ENCODE data around the gene LOXL3.

LOXL3 gene

GRCh38 chr2:74525717-74526648 lies 27.8 kb downstream of the LOXL3 start, which contains the start of gene DQX1:
Gene DQX1 (minus strand): TSS chr2:74526231. CDS start chr2:74525729, 502 bp downstream.
- no peak for DNase-seq

- DNase-seq: no peak
These were observed 28.6 kb downstream of the LOXL3 start for GRCh38 chr2:74524955-74525716.

- DNase-seq: no peak
These were observed 29.7 kb downstream of the LOXL3 start for GRCh38 chr2:74524005-74524404.

- no peak for DNase-seq
These were observed 31.2 kb downstream of the LOXL3 start for GRCh38 chr2:74522516-74522915.

GRCh38 chr2:74516650-74517049 lies 37.1 kb downstream of the LOXL3 start:
- DNase-seq: no peak

GRCh38 chr2:74515981-74516633 lies 37.6 kb downstream of the LOXL3 start:
- DNase-seq: no peak

- DNase-seq: no peak
These were observed 38.3 kb downstream of the LOXL3 start for GRCh38 chr2:74515271-74515980.

- no peak for DNase-seq
These were observed 39.1 kb downstream of the LOXL3 start, which contains the start of gene TLX2 for GRCh38 chr2:74514368-74515270. Gene TLX2 (plus strand): TSS chr2:74514450. CDS start chr2:74514807, 357 bp downstream.

- no peak for DNase-seq
These were observed 40.0 kb downstream of the LOXL3 start for GRCh38 chr2:74513605-74514367.

- no peak for DNase-seq
These were observed 40.8 kb downstream of the LOXL3 start for GRCh38 chr2:74512744-74513604.

GRCh38 chr2:74511104-74511989 lies 42.4 kb downstream of the LOXL3 start:
- no peak for DNase-seq

- no peak for DNase-seq
These were observed 43.5 kb downstream of the LOXL3 start for GRCh38 chr2:74510272-74510671.

- DNase-seq: no peak
These were observed 45.7 kb downstream of the LOXL3 start for GRCh38 chr2:74507926-74508520.

- peak; percentile 97 for DNase-seq
These were observed 46.4 kb downstream of the LOXL3 start, which contains the start of gene PCGF1 for GRCh38 chr2:74507145-74507925. Gene PCGF1 (minus strand): TSS chr2:74507695. CDS start chr2:74507668, 27 bp downstream.

GRCh38 chr2:74505448-74506246 lies 48.1 kb downstream of the LOXL3 start:
- no peak for DNase-seq

GRCh38 chr2:74504591-74504990 lies 49.2 kb downstream of the LOXL3 start:
- DNase-seq: no peak

Data from KG1 (cell line).